ENCODE data around the gene SLC25A26.

The SLC25A26 gene

DNA sequence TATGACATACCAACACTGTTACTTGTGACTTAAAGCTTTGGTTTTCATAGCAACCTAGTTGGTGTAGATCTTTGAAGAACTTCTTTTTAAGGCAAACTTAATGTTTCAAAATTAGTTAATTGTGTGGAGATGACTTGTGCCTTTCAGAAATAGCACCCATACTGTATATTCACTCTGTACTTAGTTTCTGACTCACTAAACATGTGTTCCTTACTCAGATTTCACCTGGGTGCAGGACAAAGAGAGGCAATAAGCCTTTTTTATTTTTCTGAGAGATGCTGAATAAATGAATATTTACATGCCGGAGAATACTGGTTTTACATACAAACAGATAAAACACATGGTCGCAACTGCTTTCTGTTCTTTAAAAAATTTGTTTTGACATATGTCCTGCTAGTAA, 44.8 kb downstream of the SLC25A26 start:
- DNase-seq, result no peak
- Histone ChIP-seq H3K4me3 (ENCODE audit: low read depth, low read length) (no peak overlapping the region), H3K79me1 (ENCODE audit: low read length) (no peaks in the 10 kb centered on the region), H4K12ac (ENCODE audit: low read depth, low read length) (no peak overlapping the region), H3K18ac (ENCODE audit: low read length) (no peak overlapping the region), H3K14ac (ENCODE audit: low read length) (no peak overlapping the region), H2AFZ (ENCODE audit: insufficient read depth, low read length, poor library complexity) (no peak overlapping the region), H3K23ac (ENCODE audit: low read length) (no peak overlapping the region), H2BK120ac (ENCODE audit: insufficient read depth, low read length, poor library complexity) (no peak overlapping the region), H4K8ac (ENCODE audit: low read depth, low read length) (no peak overlapping the region), H3K79me2 (ENCODE audit: control insufficient read depth, insufficient read depth, low read length, poor library complexity) (peaks cover 2% of the 10 kb centered on the region), H3K27me3 (ENCODE audit: insufficient read depth, low read length) (no peaks in the 10 kb centered on the region), H2BK12ac (ENCODE audit: low read length) (no peak overlapping the region), H2AK5ac (ENCODE audit: low read length) (no peak overlapping the region), H3K9ac (ENCODE audit: low read length) (no peak overlapping the region), H3K27ac (ENCODE audit: low read depth, low read length) (no peak overlapping the region), H4K91ac (ENCODE audit: low read depth, low read length) (no peak overlapping the region), H3K4me1 (ENCODE audit: control insufficient read depth in 1 of 2, insufficient read depth in 2 of 2, low read length in 2 of 2) (no peaks in the 10 kb centered on the region), H3K4ac (ENCODE audit: low read depth, low read length) (no peak overlapping the region), H3K36me3 (ENCODE audit: control insufficient read depth in 1 of 2, insufficient read depth in 2 of 2, low read length in 2 of 2) (no peaks in the 10 kb centered on the region), H2BK5ac (ENCODE audit: low read depth, low read length, poor library complexity) (no peak overlapping the region), H3K4me2 (ENCODE audit: low read length) (no peak overlapping the region), H3K9me3 (ENCODE audit: insufficient read depth, low read depth, low read length) (no peaks in the 10 kb centered on the region)
- WGBS (ENCODE audit: extremely low coverage, insufficient coverage, insufficient read length), result no CpG with 5 or more reads among the region's 2 CpGs

DNA sequence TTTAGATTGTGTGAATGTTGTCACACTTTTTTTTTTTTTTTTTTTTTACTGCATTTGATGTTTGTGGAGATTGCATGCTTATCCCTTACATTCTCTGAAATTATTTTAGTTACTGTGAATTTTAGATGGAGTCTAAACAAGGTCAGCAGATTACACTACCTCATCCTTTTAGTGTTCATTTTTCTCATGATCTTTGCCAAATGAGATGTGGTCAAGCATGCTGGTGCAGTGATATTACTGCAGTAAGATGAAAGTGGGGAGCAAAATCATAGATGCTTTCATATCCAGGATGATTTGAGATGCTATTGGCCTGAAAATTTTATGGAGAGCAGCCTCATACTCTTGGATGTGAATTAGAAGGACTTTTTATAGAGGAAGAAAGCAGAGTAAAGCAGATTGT, 45.8 kb downstream of the SLC25A26 start:
- no peak overlapping the region for H2BK120ac ChIP-seq (ENCODE audit: insufficient read depth, low read length, poor library complexity)
- H3K18ac ChIP-seq (ENCODE audit: low read length), result no peak overlapping the region
- no peak overlapping the region for H4K91ac ChIP-seq (ENCODE audit: low read depth, low read length)
- no peak overlapping the region for H3K14ac ChIP-seq (ENCODE audit: low read length)
- no peak overlapping the region for H3K4ac ChIP-seq (ENCODE audit: low read depth, low read length)
- H2AK5ac ChIP-seq (ENCODE audit: low read length), result no peak overlapping the region
- no peaks in the 10 kb centered on the region for H3K36me3 ChIP-seq (ENCODE audit: control insufficient read depth in 1 of 2, insufficient read depth in 2 of 2, low read length in 2 of 2)
- no peak overlapping the region for H3K4me3 ChIP-seq (ENCODE audit: low read depth, low read length)
- H3K79me1 ChIP-seq (ENCODE audit: low read length), result no peaks in the 10 kb centered on the region
- H2BK5ac ChIP-seq (ENCODE audit: low read depth, low read length, poor library complexity), result no peak overlapping the region
- H2AFZ ChIP-seq (ENCODE audit: insufficient read depth, low read length, poor library complexity), result no peak overlapping the region
- H3K27ac ChIP-seq (ENCODE audit: low read depth, low read length), result no peak overlapping the region
- DNase-seq, result no peak
- no peak overlapping the region for H4K12ac ChIP-seq (ENCODE audit: low read depth, low read length)
- H3K4me1 ChIP-seq (ENCODE audit: control insufficient read depth in 1 of 2, insufficient read depth in 2 of 2, low read length in 2 of 2), result no peaks in the 10 kb centered on the region
- H3K9ac ChIP-seq (ENCODE audit: low read length), result no peak overlapping the region
- H3K4me2 ChIP-seq (ENCODE audit: low read length), result no peak overlapping the region
- H3K9me3 ChIP-seq (ENCODE audit: insufficient read depth, low read depth, low read length), result no peaks in the 10 kb centered on the region
- no peak overlapping the region for H2BK12ac ChIP-seq (ENCODE audit: low read length)
- peaks cover 2% of the 10 kb centered on the region for H3K79me2 ChIP-seq (ENCODE audit: control insufficient read depth, insufficient read depth, low read length, poor library complexity)
- H4K8ac ChIP-seq (ENCODE audit: low read depth, low read length), result no peak overlapping the region
- H3K27me3 ChIP-seq (ENCODE audit: insufficient read depth, low read length), result no peaks in the 10 kb centered on the region
- no peak overlapping the region for H3K23ac ChIP-seq (ENCODE audit: low read length)

DNA sequence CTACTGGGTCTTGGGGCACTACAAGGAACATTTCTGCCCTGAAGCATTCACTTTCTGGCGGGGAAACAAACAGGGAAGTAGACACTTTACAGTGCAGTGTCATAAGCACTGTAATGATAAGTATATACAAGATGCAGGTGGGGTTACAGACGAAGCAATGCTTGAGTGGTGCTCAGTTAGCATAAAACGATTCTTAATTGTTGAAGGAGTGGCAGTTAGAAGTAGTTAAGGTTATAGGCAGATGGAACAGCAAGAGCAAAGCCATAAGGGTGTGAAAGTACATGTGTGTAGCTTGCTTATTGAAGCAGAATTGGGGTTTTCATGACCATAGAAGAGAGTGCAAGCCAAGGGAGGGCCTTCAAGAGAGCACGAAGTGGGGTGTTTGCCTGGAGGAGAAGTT, 46.2 kb downstream of the SLC25A26 start:
- H3K4ac ChIP-seq (ENCODE audit: low read depth, low read length), result no peak overlapping the region
- H2AK5ac ChIP-seq (ENCODE audit: low read length), result no peak overlapping the region
- no peak overlapping the region for H2BK12ac ChIP-seq (ENCODE audit: low read length)
- H3K23ac ChIP-seq (ENCODE audit: low read length), result no peak overlapping the region
- H3K36me3 ChIP-seq (ENCODE audit: control insufficient read depth in 1 of 2, insufficient read depth in 2 of 2, low read length in 2 of 2), result no peaks in the 10 kb centered on the region
- no peaks in the 10 kb centered on the region for H3K79me1 ChIP-seq (ENCODE audit: low read length)
- no peaks in the 10 kb centered on the region for H3K9me3 ChIP-seq (ENCODE audit: insufficient read depth, low read depth, low read length)
- no peak for DNase-seq
- H4K12ac ChIP-seq (ENCODE audit: low read depth, low read length), result no peak overlapping the region
- H2BK5ac ChIP-seq (ENCODE audit: low read depth, low read length, poor library complexity), result no peak overlapping the region
- no peak overlapping the region for H4K91ac ChIP-seq (ENCODE audit: low read depth, low read length)
- H3K27ac ChIP-seq (ENCODE audit: low read depth, low read length), result no peak overlapping the region
- no peak overlapping the region for H3K4me3 ChIP-seq (ENCODE audit: low read depth, low read length)
- no peak overlapping the region for H3K18ac ChIP-seq (ENCODE audit: low read length)
- no peak overlapping the region for H3K14ac ChIP-seq (ENCODE audit: low read length)
- no CpG with 5 or more reads among the region's 4 CpGs for WGBS (ENCODE audit: extremely low coverage, insufficient coverage, insufficient read length)
- H3K9ac ChIP-seq (ENCODE audit: low read length), result no peak overlapping the region
- no peaks in the 10 kb centered on the region for H3K27me3 ChIP-seq (ENCODE audit: insufficient read depth, low read length)
- H4K8ac ChIP-seq (ENCODE audit: low read depth, low read length), result no peak overlapping the region
- H2AFZ ChIP-seq (ENCODE audit: insufficient read depth, low read length, poor library complexity), result no peak overlapping the region
- no peaks in the 10 kb centered on the region for H3K4me1 ChIP-seq (ENCODE audit: control insufficient read depth in 1 of 2, insufficient read depth in 2 of 2, low read length in 2 of 2)
- H3K79me2 ChIP-seq (ENCODE audit: control insufficient read depth, insufficient read depth, low read length, poor library complexity), result peaks cover 2% of the 10 kb centered on the region
- no peak overlapping the region for H3K4me2 ChIP-seq (ENCODE audit: low read length)
- no peak overlapping the region for H2BK120ac ChIP-seq (ENCODE audit: insufficient read depth, low read length, poor library complexity)

DNA sequence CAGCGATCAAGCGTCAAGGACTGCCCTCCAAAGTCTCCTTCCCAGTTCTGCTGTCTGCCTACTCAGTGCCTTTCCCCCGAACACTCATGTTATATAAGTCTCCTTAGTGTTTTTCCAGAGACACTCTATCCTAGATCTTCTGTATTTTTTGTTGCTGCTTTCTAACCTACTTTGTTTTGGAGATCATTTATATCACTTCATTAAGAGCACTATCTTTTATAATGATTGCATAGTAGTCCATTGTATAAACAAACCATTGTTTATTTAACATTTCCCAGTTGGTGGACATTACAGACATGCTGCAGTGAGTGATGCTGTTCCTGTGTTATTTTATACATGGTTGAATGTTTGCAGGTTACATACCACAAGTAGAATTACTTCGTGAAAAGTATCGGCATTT, 47.1 kb downstream of the SLC25A26 start:
- H3K9me3 ChIP-seq (ENCODE audit: insufficient read depth, low read depth, low read length), result no peaks in the 10 kb centered on the region
- H3K4me1 ChIP-seq (ENCODE audit: control insufficient read depth in 1 of 2, insufficient read depth in 2 of 2, low read length in 2 of 2), result no peaks in the 10 kb centered on the region
- H3K79me1 ChIP-seq (ENCODE audit: low read length), result no peaks in the 10 kb centered on the region
- no peak overlapping the region for H3K18ac ChIP-seq (ENCODE audit: low read length)
- H2BK5ac ChIP-seq (ENCODE audit: low read depth, low read length, poor library complexity), result no peak overlapping the region
- H3K36me3 ChIP-seq (ENCODE audit: control insufficient read depth in 1 of 2, insufficient read depth in 2 of 2, low read length in 2 of 2), result no peaks in the 10 kb centered on the region
- no peak overlapping the region for H2AFZ ChIP-seq (ENCODE audit: insufficient read depth, low read length, poor library complexity)
- H3K4me3 ChIP-seq (ENCODE audit: low read depth, low read length), result no peak overlapping the region
- DNase-seq, result no peak
- WGBS (ENCODE audit: extremely low coverage, insufficient coverage, insufficient read length), result no CpG with 5 or more reads among the region's 5 CpGs
- no peak overlapping the region for H3K14ac ChIP-seq (ENCODE audit: low read length)
- no peak overlapping the region for H4K12ac ChIP-seq (ENCODE audit: low read depth, low read length)
- H3K79me2 ChIP-seq (ENCODE audit: control insufficient read depth, insufficient read depth, low read length, poor library complexity), result peaks cover 2% of the 10 kb centered on the region
- H2BK120ac ChIP-seq (ENCODE audit: insufficient read depth, low read length, poor library complexity), result no peak overlapping the region
- no peak overlapping the region for H3K4ac ChIP-seq (ENCODE audit: low read depth, low read length)
- H3K4me2 ChIP-seq (ENCODE audit: low read length), result no peak overlapping the region
- no peak overlapping the region for H3K9ac ChIP-seq (ENCODE audit: low read length)
- H3K27ac ChIP-seq (ENCODE audit: low read depth, low read length), result no peak overlapping the region
- no peak overlapping the region for H2BK12ac ChIP-seq (ENCODE audit: low read length)
- H2AK5ac ChIP-seq (ENCODE audit: low read length), result no peak overlapping the region
- no peaks in the 10 kb centered on the region for H3K27me3 ChIP-seq (ENCODE audit: insufficient read depth, low read length)
- no peak overlapping the region for H3K23ac ChIP-seq (ENCODE audit: low read length)
- H4K8ac ChIP-seq (ENCODE audit: low read depth, low read length), result no peak overlapping the region
- H4K91ac ChIP-seq (ENCODE audit: low read depth, low read length), result no peak overlapping the region

DNA sequence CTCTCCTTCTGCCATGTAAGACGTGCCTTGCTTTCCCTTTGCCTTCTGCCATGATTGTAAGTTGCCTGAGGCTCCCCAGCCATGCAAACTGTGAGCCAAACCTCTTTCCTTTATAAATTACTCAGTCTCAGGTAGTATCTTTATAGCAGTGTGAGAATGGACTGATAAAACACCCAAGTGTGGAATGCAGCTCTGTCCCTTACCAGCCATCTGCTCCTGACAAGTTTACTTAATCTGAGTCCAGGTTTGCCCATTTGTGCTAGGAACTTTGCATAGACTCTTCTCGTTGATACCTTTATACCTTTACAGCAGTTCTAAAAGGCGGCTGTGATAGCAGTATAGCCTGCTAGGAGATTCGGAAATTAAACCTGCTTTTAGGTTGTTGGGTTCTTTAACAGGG, 48.1 kb downstream of the SLC25A26 start:
- no peaks in the 10 kb centered on the region for H3K79me1 ChIP-seq (ENCODE audit: low read length)
- H2BK12ac ChIP-seq (ENCODE audit: low read length), result no peak overlapping the region
- H3K79me2 ChIP-seq (ENCODE audit: control insufficient read depth, insufficient read depth, low read length, poor library complexity), result peaks cover 2% of the 10 kb centered on the region
- H3K9me3 ChIP-seq (ENCODE audit: insufficient read depth, low read depth, low read length), result no peaks in the 10 kb centered on the region
- H3K23ac ChIP-seq (ENCODE audit: low read length), result no peak overlapping the region
- no peaks in the 10 kb centered on the region for H3K27me3 ChIP-seq (ENCODE audit: insufficient read depth, low read length)
- no CpG with 5 or more reads among the region's 4 CpGs for whole genome bisulfite sequencing (ENCODE audit: extremely low coverage, insufficient coverage, insufficient read length)
- H3K4me3 ChIP-seq (ENCODE audit: low read depth, low read length), result no peak overlapping the region
- no peak overlapping the region for H4K8ac ChIP-seq (ENCODE audit: low read depth, low read length)
- no peaks in the 10 kb centered on the region for H3K4me1 ChIP-seq (ENCODE audit: control insufficient read depth in 1 of 2, insufficient read depth in 2 of 2, low read length in 2 of 2)
- no peak for DNase-seq
- H4K12ac ChIP-seq (ENCODE audit: low read depth, low read length), result no peak overlapping the region
- H3K4ac ChIP-seq (ENCODE audit: low read depth, low read length), result no peak overlapping the region
- H2AFZ ChIP-seq (ENCODE audit: insufficient read depth, low read length, poor library complexity), result no peak overlapping the region
- no peak overlapping the region for H3K14ac ChIP-seq (ENCODE audit: low read length)
- H2BK5ac ChIP-seq (ENCODE audit: low read depth, low read length, poor library complexity), result no peak overlapping the region
- H3K27ac ChIP-seq (ENCODE audit: low read depth, low read length), result no peak overlapping the region
- H3K36me3 ChIP-seq (ENCODE audit: control insufficient read depth in 1 of 2, insufficient read depth in 2 of 2, low read length in 2 of 2), result no peaks in the 10 kb centered on the region
- no peak overlapping the region for H3K9ac ChIP-seq (ENCODE audit: low read length)
- H3K4me2 ChIP-seq (ENCODE audit: low read length), result no peak overlapping the region
- H2BK120ac ChIP-seq (ENCODE audit: insufficient read depth, low read length, poor library complexity), result no peak overlapping the region
- H2AK5ac ChIP-seq (ENCODE audit: low read length), result no peak overlapping the region
- no peak overlapping the region for H4K91ac ChIP-seq (ENCODE audit: low read depth, low read length)
- no peak overlapping the region for H3K18ac ChIP-seq (ENCODE audit: low read length)

Data from trophoblast cell (in vitro differentiated cells and primary cell).